Measurements from ENCODE around the gene TXLNA.

The TXLNA gene

GRCh38 chr1:32208469-32208868 is 29.0 kb downstream of the TXLNA start:
- no peak overlapping the region for H3K4me3 ChIP-seq (ENCODE audit: insufficient read depth, low read depth, low read length)
- peaks cover 7% of the 10 kb centered on the region for H3K4me1 ChIP-seq (ENCODE audit: control insufficient read depth, insufficient read depth, low read length)
- peaks cover 6% of the 10 kb centered on the region for H3K36me3 ChIP-seq (ENCODE audit: control insufficient read depth, insufficient read depth, low read length)
- H3K27me3 ChIP-seq (ENCODE audit: control insufficient read depth, insufficient read depth, low read length, poor library complexity, severe bottlenecking), result no peaks in the 10 kb centered on the region
- H3K27ac ChIP-seq (ENCODE audit: insufficient read depth, low read depth, low read length, poor library complexity, severe bottlenecking), result no peak overlapping the region
- 95 to 96% methylated on average over 6 of the region's 6 CpGs for WGBS, 2 experiments
- H3K9me3 ChIP-seq (ENCODE audit: control insufficient read depth, low read length), result no peaks in the 10 kb centered on the region

GRCh38 chr1:32208891-32209328 is 29.4 kb downstream of the TXLNA start, which contains the start of gene DCDC2B:
Gene DCDC2B, plus strand, starts transcription at chr1:32209089. Its CDS starts 5 bp downstream, at chr1:32209094.
- H3K36me3 ChIP-seq (ENCODE audit: control insufficient read depth, insufficient read depth, low read length), result peaks cover 6% of the 10 kb centered on the region
- WGBS, 2 experiments, result 89 to 90% methylated on average over 5 of the region's 5 CpGs
- H3K27me3 ChIP-seq (ENCODE audit: control insufficient read depth, insufficient read depth, low read length, poor library complexity, severe bottlenecking), result no peaks in the 10 kb centered on the region
- H3K27ac ChIP-seq (ENCODE audit: insufficient read depth, low read depth, low read length, poor library complexity, severe bottlenecking), result no peak within 1 kb of the TSS
- no peak within 1 kb of the TSS for H3K4me3 ChIP-seq (ENCODE audit: insufficient read depth, low read depth, low read length)
- peaks cover 7% of the 10 kb centered on the region for H3K4me1 ChIP-seq (ENCODE audit: control insufficient read depth, insufficient read depth, low read length)
- H3K9me3 ChIP-seq (ENCODE audit: control insufficient read depth, low read length), result no peaks in the 10 kb centered on the region

- H3K4me3 ChIP-seq (ENCODE audit: insufficient read depth, low read depth, low read length), result no peak overlapping the region
- H3K27ac ChIP-seq (ENCODE audit: insufficient read depth, low read depth, low read length, poor library complexity, severe bottlenecking), result no peak overlapping the region
- WGBS, 2 experiments, result 84 to 88% methylated on average over 10 of the region's 10 CpGs
- peaks cover under 1% of the 10 kb centered on the region for H3K4me1 ChIP-seq (ENCODE audit: control insufficient read depth, insufficient read depth, low read length)
- H3K9me3 ChIP-seq (ENCODE audit: control insufficient read depth, low read length), result no peaks in the 10 kb centered on the region
- H3K36me3 ChIP-seq (ENCODE audit: control insufficient read depth, insufficient read depth, low read length), result peaks cover 9% of the 10 kb centered on the region
- no peaks in the 10 kb centered on the region for H3K27me3 ChIP-seq (ENCODE audit: control insufficient read depth, insufficient read depth, low read length, poor library complexity, severe bottlenecking)
Measured at GRCh38 chr1:32215629-32216480, 36.4 kb downstream of the TXLNA start.

- H3K4me1 ChIP-seq (ENCODE audit: control insufficient read depth, insufficient read depth, low read length), result peaks cover 7% of the 10 kb centered on the region
- peaks cover 9% of the 10 kb centered on the region for H3K36me3 ChIP-seq (ENCODE audit: control insufficient read depth, insufficient read depth, low read length)
- 95 to 97% methylated on average over 5 of the region's 5 CpGs for WGBS, 2 experiments
- no peak overlapping the region for H3K4me3 ChIP-seq (ENCODE audit: insufficient read depth, low read depth, low read length)
- no peaks in the 10 kb centered on the region for H3K9me3 ChIP-seq (ENCODE audit: control insufficient read depth, low read length)
- no peak overlapping the region for H3K27ac ChIP-seq (ENCODE audit: insufficient read depth, low read depth, low read length, poor library complexity, severe bottlenecking)
- no peaks in the 10 kb centered on the region for H3K27me3 ChIP-seq (ENCODE audit: control insufficient read depth, insufficient read depth, low read length, poor library complexity, severe bottlenecking)
Measured at GRCh38 chr1:32216566-32216965, 37.1 kb downstream of the TXLNA start.

GRCh38 chr1:32219022-32219421 is 39.5 kb downstream of the TXLNA start:
- H3K36me3 ChIP-seq (ENCODE audit: control insufficient read depth, insufficient read depth, low read length), result peaks cover 9% of the 10 kb centered on the region
- peaks cover 8% of the 10 kb centered on the region for H3K4me1 ChIP-seq (ENCODE audit: control insufficient read depth, insufficient read depth, low read length)
- no peaks in the 10 kb centered on the region for H3K9me3 ChIP-seq (ENCODE audit: control insufficient read depth, low read length)
- no peak overlapping the region for H3K4me3 ChIP-seq (ENCODE audit: insufficient read depth, low read depth, low read length)
- H3K27me3 ChIP-seq (ENCODE audit: control insufficient read depth, insufficient read depth, low read length, poor library complexity, severe bottlenecking), result no peaks in the 10 kb centered on the region
- H3K27ac ChIP-seq (ENCODE audit: insufficient read depth, low read depth, low read length, poor library complexity, severe bottlenecking), result no peak overlapping the region
- 92% methylated on average over 6 to 7 of the region's 7 CpGs for WGBS, 2 experiments

- Histone ChIP-seq H3K9me3 (ENCODE audit: control insufficient read depth, low read length) (no peaks in the 10 kb centered on the region), H3K4me3 (ENCODE audit: insufficient read depth, low read depth, low read length) (peak overlapping the region; percentile 83), H3K4me1 (ENCODE audit: control insufficient read depth, insufficient read depth, low read length) (peaks cover 8% of the 10 kb centered on the region), H3K27ac (ENCODE audit: insufficient read depth, low read depth, low read length, poor library complexity, severe bottlenecking) (no peak overlapping the region), H3K36me3 (ENCODE audit: control insufficient read depth, insufficient read depth, low read length) (no peaks in the 10 kb centered on the region), H3K27me3 (ENCODE audit: control insufficient read depth, insufficient read depth, low read length, poor library complexity, severe bottlenecking) (no peaks in the 10 kb centered on the region)
- WGBS, 2 experiments, result 93% methylated on average over 4 of the region's 4 CpGs
Measured at GRCh38 chr1:32220746-32221580, 41.5 kb downstream of the TXLNA start.

GRCh38 chr1:32221581-32221979 is 42.1 kb downstream of the TXLNA start:
- Histone ChIP-seq H3K4me1 (ENCODE audit: control insufficient read depth, insufficient read depth, low read length) (peaks cover 8% of the 10 kb centered on the region), H3K9me3 (ENCODE audit: control insufficient read depth, low read length) (no peaks in the 10 kb centered on the region), H3K27ac (ENCODE audit: insufficient read depth, low read depth, low read length, poor library complexity, severe bottlenecking) (no peak overlapping the region), H3K4me3 (ENCODE audit: insufficient read depth, low read depth, low read length) (peak overlapping the region; percentile 83), H3K27me3 (ENCODE audit: control insufficient read depth, insufficient read depth, low read length, poor library complexity, severe bottlenecking) (no peaks in the 10 kb centered on the region), H3K36me3 (ENCODE audit: control insufficient read depth, insufficient read depth, low read length) (no peaks in the 10 kb centered on the region)
- WGBS, 2 experiments, result 10 to 13% methylated on average over 13 of the region's 13 CpGs

GRCh38 chr1:32221980-32222755 is 42.7 kb downstream of the TXLNA start, which contains the start of the genes EIF3I and TMEM234:
Gene EIF3I, plus strand, starts transcription at chr1:32222407. Its CDS starts 35 bp downstream, at chr1:32222442.
Gene TMEM234, minus strand, starts transcription at chr1:32222353. Its CDS starts 31 bp downstream, at chr1:32222322.
- no peaks in the 10 kb centered on the region for H3K27me3 ChIP-seq (ENCODE audit: control insufficient read depth, insufficient read depth, low read length, poor library complexity, severe bottlenecking)
- H3K9me3 ChIP-seq (ENCODE audit: control insufficient read depth, low read length), result no peaks in the 10 kb centered on the region
- peaks cover 8% of the 10 kb centered on the region for H3K4me1 ChIP-seq (ENCODE audit: control insufficient read depth, insufficient read depth, low read length)
- H3K27ac ChIP-seq (ENCODE audit: insufficient read depth, low read depth, low read length, poor library complexity, severe bottlenecking), result peak within 1 kb of the TSS; percentile 26
- no peaks in the 10 kb centered on the region for H3K36me3 ChIP-seq (ENCODE audit: control insufficient read depth, insufficient read depth, low read length)
- peak within 1 kb of the TSS; percentile 83 for H3K4me3 ChIP-seq (ENCODE audit: insufficient read depth, low read depth, low read length)
- 0 to 1% methylated on average over 46 of the region's 46 CpGs for WGBS, 2 experiments

- Histone ChIP-seq H3K9me3 (ENCODE audit: control insufficient read depth, low read length) (no peaks in the 10 kb centered on the region), H3K4me3 (ENCODE audit: insufficient read depth, low read depth, low read length) (no peak overlapping the region), H3K36me3 (ENCODE audit: control insufficient read depth, insufficient read depth, low read length) (peaks cover 10% of the 10 kb centered on the region), H3K4me1 (ENCODE audit: control insufficient read depth, insufficient read depth, low read length) (peaks cover 8% of the 10 kb centered on the region), H3K27me3 (ENCODE audit: control insufficient read depth, insufficient read depth, low read length, poor library complexity, severe bottlenecking) (no peaks in the 10 kb centered on the region), H3K27ac (ENCODE audit: insufficient read depth, low read depth, low read length, poor library complexity, severe bottlenecking) (no peak overlapping the region)
- WGBS, 2 experiments, result 88 to 96% methylated on average over 3 of the region's 3 CpGs
Measured at GRCh38 chr1:32223683-32224082, 44.2 kb downstream of the TXLNA start.

All from ectodermal cell (in vitro differentiated cells).